GM21381 (cell line): ENCODE results near the gene ERCC4.
A peak's percentile ranks its signal among the peaks of the same experiment; 100 is the strongest.

Experiments
- ATAC-seq: cut with Tn5 transposase; IDR thresholded peaks from one replicate; pipeline ENCODE4 v1.9.1; 2021; ENCODE audit warnings: mild to moderate bottlenecking, moderate library complexity; ENCODE audit not compliant: unreplicated experiment

ERCC4 gene

DNA sequence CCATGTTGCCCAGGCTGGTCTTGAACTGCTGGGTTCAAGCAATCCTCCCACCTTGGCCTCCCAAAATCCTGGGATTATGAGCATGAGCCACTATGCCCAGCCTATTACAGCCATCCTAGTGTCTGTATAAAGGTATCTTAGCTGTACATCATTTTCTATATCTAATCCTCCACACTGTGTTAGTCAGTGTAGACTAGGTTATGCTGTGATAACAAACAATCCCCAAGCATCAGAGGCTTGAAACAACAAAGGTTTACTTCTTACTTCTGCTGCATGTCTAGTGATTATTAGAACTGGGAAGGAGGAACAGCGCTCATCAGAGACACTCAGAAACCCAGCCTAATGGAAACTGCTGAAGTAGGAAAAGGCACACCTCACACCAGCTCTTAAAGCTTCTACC, 68.1 kb downstream of the ERCC4 start:
- no peak for ATAC-seq

GRCh38 chr16:13992322-13992721, 72.4 kb downstream of the ERCC4 start:
- no peak for ATAC-seq

- no peak for ATAC-seq
Measured at GRCh38 chr16:13992976-13993375, 73.0 kb downstream of the ERCC4 start.

DNA sequence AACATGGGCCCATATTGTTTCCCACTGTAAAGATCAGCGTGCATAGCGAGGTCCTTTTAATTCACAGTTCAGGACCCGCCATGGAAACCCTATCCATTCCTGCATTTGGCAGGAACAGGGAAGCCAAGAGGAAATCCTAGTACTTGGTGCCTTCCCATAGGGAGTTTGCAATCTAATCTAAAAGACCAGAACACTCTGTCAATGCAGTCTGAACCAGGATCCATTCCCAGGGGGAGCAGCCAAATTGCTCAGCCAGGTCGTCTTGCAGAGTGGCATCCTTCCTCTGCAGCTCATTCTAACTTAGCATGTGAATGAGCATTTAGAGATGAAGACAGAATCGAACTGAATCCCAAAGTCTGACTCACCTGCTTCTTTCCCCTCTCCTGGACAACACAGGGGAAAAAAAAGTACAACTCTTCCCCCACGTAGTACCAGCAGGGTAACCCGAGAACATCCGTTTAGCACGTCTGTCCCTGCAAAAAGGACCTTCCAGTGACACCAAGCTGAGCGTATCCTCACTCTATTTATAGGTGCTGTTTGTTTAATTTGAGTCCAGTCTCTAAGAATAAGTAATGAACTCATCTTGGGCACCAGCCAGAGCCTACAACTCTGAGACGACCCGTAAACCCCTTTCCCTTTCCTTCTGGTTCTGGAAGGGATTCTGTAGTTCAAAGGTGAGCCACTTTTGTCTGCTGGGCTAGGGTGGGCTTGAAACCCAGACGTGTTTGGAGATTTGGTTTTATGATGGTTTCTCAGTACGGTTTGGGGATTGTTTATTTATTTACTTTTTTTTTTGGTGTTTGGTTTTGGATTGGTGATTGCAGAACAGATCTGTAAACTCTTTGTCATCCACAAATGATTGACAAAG, 74.5 kb downstream of the ERCC4 start:
- no peak for ATAC-seq

DNA sequence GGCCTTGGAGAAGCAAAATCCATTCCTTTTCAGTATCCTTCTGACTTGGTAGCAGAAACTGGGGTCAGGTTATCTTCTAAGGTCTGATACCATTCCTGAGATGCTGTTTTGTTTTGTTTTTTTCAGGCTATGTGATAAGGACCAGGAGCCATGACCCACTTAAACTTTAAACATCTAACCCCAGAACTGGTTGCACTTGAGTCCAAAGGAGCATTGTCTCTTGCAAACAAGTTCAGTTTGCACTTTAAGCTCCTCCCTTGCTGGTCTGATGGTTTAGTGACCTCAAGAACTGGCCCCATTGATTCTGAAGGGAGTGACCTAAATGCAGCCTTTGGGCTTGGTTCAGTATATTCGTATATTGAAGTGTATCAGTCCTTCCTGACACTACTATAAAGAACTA, 75.2 kb downstream of the ERCC4 start:
- no peak for ATAC-seq

- ATAC-seq = no peak
Measured at GRCh38 chr16:13996778-13997288, 76.9 kb downstream of the ERCC4 start.

- ATAC-seq = no peak
Measured at GRCh38 chr16:13997526-13997925, 77.6 kb downstream of the ERCC4 start.

DNA sequence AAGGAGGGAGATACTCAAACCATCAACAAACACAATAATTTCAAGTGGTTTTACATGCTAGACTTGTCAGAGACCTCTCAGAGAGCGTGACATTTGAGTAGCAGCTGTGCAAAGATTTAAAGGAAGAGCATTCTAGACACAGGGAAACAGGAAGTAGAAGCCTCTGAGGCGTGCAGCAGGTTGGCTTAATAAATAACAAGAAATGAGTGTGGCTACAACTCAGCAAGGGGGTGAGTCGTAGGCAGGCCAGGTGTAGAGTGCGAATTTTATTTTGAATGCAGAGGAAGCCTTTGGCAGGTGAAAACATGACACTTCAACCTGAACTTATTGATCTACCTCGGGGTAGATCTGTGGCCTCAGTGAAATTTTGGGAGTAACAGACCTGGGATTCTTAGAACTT, 78.0 kb downstream of the ERCC4 start:
- peak; percentile 93 for ATAC-seq

- ATAC-seq = no peak
Measured at GRCh38 chr16:13999071-13999894, 79.3 kb downstream of the ERCC4 start.

DNA sequence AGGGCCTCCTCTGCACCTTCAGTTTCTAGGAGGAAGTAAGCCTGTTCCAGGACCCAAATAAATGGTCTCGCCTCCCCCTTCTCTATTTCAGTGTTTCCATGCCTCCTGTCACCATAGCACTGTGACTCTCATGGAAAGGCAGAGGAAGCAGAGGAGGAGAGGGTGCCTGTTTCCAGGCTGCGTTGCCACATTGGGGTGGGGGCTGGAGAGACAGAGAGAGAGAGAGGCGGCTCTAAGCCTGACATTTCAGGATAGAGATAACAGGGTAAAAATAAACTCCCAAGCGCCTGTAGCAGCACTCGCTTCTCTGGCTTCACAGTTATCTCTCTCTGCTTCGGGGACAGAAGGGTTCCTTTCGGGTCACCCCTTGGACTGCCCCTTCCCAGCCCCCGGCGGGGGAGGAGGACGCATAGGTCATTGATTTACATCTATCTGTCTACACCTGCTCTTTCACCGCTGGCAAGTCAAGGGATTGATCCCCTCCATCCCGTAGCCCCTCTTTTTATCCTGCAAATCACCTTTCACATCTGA, 80.0 kb downstream of the ERCC4 start:
- no peak for ATAC-seq

- ATAC-seq = no peak
Measured at GRCh38 chr16:14001521-14001920, 81.6 kb downstream of the ERCC4 start.
